CD4-positive, alpha-beta T cell (primary cell): ENCODE data around the gene SNAPC4. TPM values are rescaled to one million over a fixed set of nuclear protein-coding genes. Genes with fewer than 3 reads are reported as not detected.
A peak's percentile ranks its signal among the peaks of the same experiment; 100 is the strongest.

ENCODE experiments used
- ATAC-seq: fragments of 200-7000 bp; cut with Tn5 transposase; one replicate; pipeline ENCODE4 v1.10.0; 2022; ENCODE audit warnings: mild to moderate bottlenecking; ENCODE audit not compliant: poor library complexity
- CTCF ChIA-PET: fragments of 350-600 bp; sonication (Branson Sonifier 250); formaldehyde crosslinking; loops from one replicate; lab custom pipeline; 2021; ENCODE audit warnings: antibody characterized with exemption, inconsistent platforms; lab: Charles Lee
- POLR2A ChIA-PET: fragments of 350-600 bp; sonication (Branson Sonifier 250); formaldehyde crosslinking; loops from one replicate; lab custom pipeline; 2021; ENCODE audit warnings: antibody characterized with exemption, inconsistent platforms; lab: Charles Lee
- DNase-seq, 14 experiments: peaks; one replicate each; pipeline ENCODE4 v3.0.0-alpha.2; 2013 to 2020; ENCODE audit warnings: mixed read lengths in 2 of 14
- H3K27ac ChIP-seq, 2 donors: one replicate each; pipeline versions ENCODE4 v1.5.1 to v1.7.0; 2013; ENCODE audit warnings: low read length in 2 of 2, low read depth in 1 of 2, mild to moderate bottlenecking in 1 of 2
- H3K27me3 ChIP-seq, 2 experiments: 1 replicate in 1 of 2; 2 replicates in 1 of 2; pipeline versions ENCODE4 v1.6.1 to v1.7.0; 2013; ENCODE audit warnings: low read length in 2 of 2, control low read depth in 1 of 2, mild to moderate bottlenecking in 1 of 2, moderate library complexity in 1 of 2; ENCODE audit not compliant: insufficient read depth in 2 of 2, control insufficient read depth in 1 of 2
- H3K36me3 ChIP-seq: one replicate; pipeline ENCODE4 v1.6.1; 2013; ENCODE audit warnings: low read length, control low read depth; ENCODE audit not compliant: insufficient read depth
- H3K4me1 ChIP-seq: one replicate; pipeline ENCODE4 v1.6.1; 2013; ENCODE audit warnings: low read length, control low read depth; ENCODE audit not compliant: insufficient read depth
- H3K4me3 ChIP-seq: one replicate; pipeline ENCODE4 v1.5.1; 2013; ENCODE audit warnings: mild to moderate bottlenecking, low read length, moderate library complexity
- H3K9me3 ChIP-seq, 2 experiments: 1 replicate in 1 of 2; 2 replicates in 1 of 2; pipeline versions ENCODE4 v1.6.1 to v1.7.0; 2013; ENCODE audit warnings: low read length in 2 of 2, mild to moderate bottlenecking in 2 of 2, control low read depth in 1 of 2, moderate library complexity in 1 of 2; ENCODE audit not compliant: control insufficient read depth in 1 of 2, insufficient read depth in 1 of 2
- H3K27ac Mint-ChIP-seq: one replicate; pipeline ENCODE4 v1.8.0; 2020; ENCODE audit warnings: mixed read lengths
- H3K27me3 Mint-ChIP-seq: one replicate; pipeline ENCODE4 v1.8.0; 2021; ENCODE audit warnings: mixed read lengths
- H3K36me3 Mint-ChIP-seq: one replicate; pipeline ENCODE4 v1.8.0; 2021; ENCODE audit warnings: low read depth, mixed read lengths
- H3K4me1 Mint-ChIP-seq: one replicate; pipeline ENCODE4 v1.8.0; 2021; ENCODE audit warnings: low read depth, mixed read lengths
- H3K4me3 Mint-ChIP-seq: one replicate; pipeline ENCODE4 v1.8.0; 2020; ENCODE audit warnings: mild to moderate bottlenecking, mixed read lengths
- H3K9me3 Mint-ChIP-seq: one replicate; pipeline ENCODE4 v1.8.0; 2020; ENCODE audit warnings: mixed read lengths
- intact Hi-C, 2 experiments: fragments of 100-400 bp; cut with DNase I in 1 of 2; cut with micrococcal nuclease in 1 of 2; formaldehyde crosslinking; loops; one replicate each; pipeline versions ENCODE4 v1.15.1 to v1.9.0; 2023 to 2025; cut with DNase I, micrococcal nuclease
- total RNA-seq, 174 experiments: library from RNA in 2 of 174; stranded (reverse) in 2 of 174; gene quantifications; one replicate each; pipeline ENCODE4 v1.2.3 and lab custom pipeline; 2021 to 2026
- TF ChIP-seq, protein P1 (sequence below): fragments of 200-600 bp; IDR thresholded peaks from one replicate; pipeline ENCODE4 v1.8.0; 2022; ENCODE audit warnings: antibody characterized with exemption, mild to moderate bottlenecking

SNAPC4 gene
- total RNA-seq, 2 experiments from 2014 or later = 7.7 to 8.0 TPM

GRCh38 chr9:136366826-136367225, 33.1 kb downstream of the SNAPC4 start:
- ATAC-seq (no peak), DNase-seq (no peak)
- Histone ChIP-seq H3K36me3 (peaks cover 3% of the 10 kb centered on the region), H3K9me3 (peaks cover 0 to 8% of the 10 kb centered on the region in 2 experiments), H3K27me3 (no peaks in the 10 kb centered on the region), H3K4me1 (peaks cover 19% of the 10 kb centered on the region), H3K27ac (no peak overlapping the region), H3K4me3 (no peak overlapping the region)
- H3K36me3 Mint-ChIP-seq = peaks cover 8% of the 10 kb centered on the region
- H3K4me3 Mint-ChIP-seq = no peak overlapping the region
- H3K9me3 Mint-ChIP-seq = no peaks in the 10 kb centered on the region
- TF ChIP-seq, protein P1, sequence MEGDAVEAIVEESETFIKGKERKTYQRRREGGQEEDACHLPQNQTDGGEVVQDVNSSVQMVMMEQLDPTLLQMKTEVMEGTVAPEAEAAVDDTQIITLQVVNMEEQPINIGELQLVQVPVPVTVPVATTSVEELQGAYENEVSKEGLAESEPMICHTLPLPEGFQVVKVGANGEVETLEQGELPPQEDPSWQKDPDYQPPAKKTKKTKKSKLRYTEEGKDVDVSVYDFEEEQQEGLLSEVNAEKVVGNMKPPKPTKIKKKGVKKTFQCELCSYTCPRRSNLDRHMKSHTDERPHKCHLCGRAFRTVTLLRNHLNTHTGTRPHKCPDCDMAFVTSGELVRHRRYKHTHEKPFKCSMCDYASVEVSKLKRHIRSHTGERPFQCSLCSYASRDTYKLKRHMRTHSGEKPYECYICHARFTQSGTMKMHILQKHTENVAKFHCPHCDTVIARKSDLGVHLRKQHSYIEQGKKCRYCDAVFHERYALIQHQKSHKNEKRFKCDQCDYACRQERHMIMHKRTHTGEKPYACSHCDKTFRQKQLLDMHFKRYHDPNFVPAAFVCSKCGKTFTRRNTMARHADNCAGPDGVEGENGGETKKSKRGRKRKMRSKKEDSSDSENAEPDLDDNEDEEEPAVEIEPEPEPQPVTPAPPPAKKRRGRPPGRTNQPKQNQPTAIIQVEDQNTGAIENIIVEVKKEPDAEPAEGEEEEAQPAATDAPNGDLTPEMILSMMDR = no peak
- CTCF ChIA-PET = no interaction called here
- no peaks in the 10 kb centered on the region for H3K27me3 Mint-ChIP-seq
- POLR2A ChIA-PET = no interaction called here
- H3K4me1 Mint-ChIP-seq = peaks cover 5% of the 10 kb centered on the region
- intact Hi-C loops = no loop called here
- no peak overlapping the region for H3K27ac Mint-ChIP-seq

- DNase-seq (peak in 1 of 14 experiments; percentile 32), ATAC-seq (no peak)
- POLR2A ChIA-PET = no interaction called here
- Histone ChIP-seq H3K27ac (no peak overlapping the region), H3K27me3 (no peaks in the 10 kb centered on the region), H3K4me1 (peaks cover 19% of the 10 kb centered on the region), H3K4me3 (no peak overlapping the region), H3K36me3 (peaks cover 4% of the 10 kb centered on the region), H3K9me3 (peaks cover 0 to 8% of the 10 kb centered on the region in 2 experiments)
- H3K36me3 Mint-ChIP-seq = peaks cover 8% of the 10 kb centered on the region
- H3K4me3 Mint-ChIP-seq = no peak overlapping the region
- H3K27me3 Mint-ChIP-seq = no peaks in the 10 kb centered on the region
- CTCF ChIA-PET = no interaction called here
- TF ChIP-seq, protein P1 = no peak
- intact Hi-C loops = no loop called here
- H3K9me3 Mint-ChIP-seq = no peaks in the 10 kb centered on the region
- H3K27ac Mint-ChIP-seq = no peak overlapping the region
- H3K4me1 Mint-ChIP-seq = peaks cover 5% of the 10 kb centered on the region
Measured at GRCh38 chr9:136365775-136366222, 34.2 kb downstream of the SNAPC4 start.

GRCh38 chr9:136364942-136365774, 34.8 kb downstream of the SNAPC4 start:
- CTCF ChIA-PET = no interaction called here

More at GRCh38 chr9:136364942-136365774, 34.8 kb downstream of the SNAPC4 start:
- Histone ChIP-seq H3K9me3 (peaks cover 0 to 8% of the 10 kb centered on the region in 2 experiments), H3K27ac (no peak overlapping the region), H3K27me3 (no peaks in the 10 kb centered on the region), H3K4me3 (no peak overlapping the region), H3K36me3 (peaks cover 4% of the 10 kb centered on the region), H3K4me1 (peaks cover 19% of the 10 kb centered on the region)
- Mint-ChIP-seq H3K9me3 (no peaks in the 10 kb centered on the region), H3K27ac (no peak overlapping the region), H3K4me3 (peak overlapping the region; percentile 48), H3K36me3 (peaks cover 8% of the 10 kb centered on the region), H3K4me1 (peaks cover 5% of the 10 kb centered on the region), H3K27me3 (no peaks in the 10 kb centered on the region)
- DNase-seq (no peak), ATAC-seq (no peak)
- intact Hi-C loops = loop anchor here in 1 of 2 experiments (5.0 kb wide), 2 partner anchors 248 to 522 kb away; partner anchors contain the start of genes TMEM250 and TRAF2
- TF ChIP-seq, protein P1 = no peak
- POLR2A ChIA-PET = no interaction called here
